HG02610 (cell line): Measurements from ENCODE around the gene SLC35F3.

Experiments used
- ATAC-seq: cut with Tn5 transposase; IDR thresholded peaks from one replicate; pipeline ENCODE4 v1.9.1; 2021; ENCODE audit warnings: mild to moderate bottlenecking, moderate library complexity; ENCODE audit not compliant: unreplicated experiment

The SLC35F3 gene

DNA sequence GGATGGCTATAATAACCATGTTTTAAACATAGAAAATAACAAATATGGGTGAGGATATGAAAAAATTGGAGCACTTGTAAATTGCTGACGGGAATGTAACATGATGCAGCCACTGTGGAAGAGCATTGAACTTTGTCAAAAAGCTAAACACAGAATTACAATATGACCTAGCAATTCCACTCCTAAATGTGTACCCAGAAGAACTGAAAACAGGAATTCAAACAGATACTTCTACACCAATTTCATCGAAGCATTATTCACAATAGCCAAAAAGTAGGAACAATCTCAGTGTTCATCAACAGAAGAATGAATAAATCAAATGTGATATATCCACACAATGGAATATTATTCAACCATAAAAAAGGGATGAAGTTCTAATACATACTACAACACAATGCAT lies 436.1 kb downstream of the SLC35F3 start:
- ATAC-seq = no peak

- ATAC-seq = no peak
These were observed 438.3 kb downstream of the SLC35F3 start for GRCh38 chr1:234342774-234343173.

GRCh38 chr1:234345237-234345636 lies 440.8 kb downstream of the SLC35F3 start:
- ATAC-seq = no peak

DNA sequence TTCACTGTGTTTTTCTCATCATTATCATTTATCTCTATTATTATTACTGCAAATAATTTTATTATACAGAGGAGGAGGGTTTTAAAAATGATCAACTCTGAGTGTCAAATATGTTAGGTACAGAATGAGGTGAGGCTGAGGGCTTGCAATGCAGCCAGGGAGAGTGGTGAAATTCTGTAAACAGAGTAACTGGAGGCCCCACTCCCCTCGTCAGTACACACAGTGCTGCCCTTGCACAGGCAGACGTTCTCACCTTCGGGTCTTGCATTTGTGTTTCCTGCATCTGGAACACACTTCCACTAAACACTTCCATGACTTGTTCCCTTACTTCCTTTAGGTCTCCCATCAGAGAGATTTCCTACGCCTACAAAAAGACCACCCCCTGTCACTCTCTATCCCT lies 444.5 kb downstream of the SLC35F3 start:
- no peak for ATAC-seq

- ATAC-seq = no peak
These were observed 451.5 kb downstream of the SLC35F3 start for GRCh38 chr1:234355782-234356510.

- ATAC-seq = peak; percentile 55
These were observed 452.3 kb downstream of the SLC35F3 start for GRCh38 chr1:234356615-234357269.

DNA sequence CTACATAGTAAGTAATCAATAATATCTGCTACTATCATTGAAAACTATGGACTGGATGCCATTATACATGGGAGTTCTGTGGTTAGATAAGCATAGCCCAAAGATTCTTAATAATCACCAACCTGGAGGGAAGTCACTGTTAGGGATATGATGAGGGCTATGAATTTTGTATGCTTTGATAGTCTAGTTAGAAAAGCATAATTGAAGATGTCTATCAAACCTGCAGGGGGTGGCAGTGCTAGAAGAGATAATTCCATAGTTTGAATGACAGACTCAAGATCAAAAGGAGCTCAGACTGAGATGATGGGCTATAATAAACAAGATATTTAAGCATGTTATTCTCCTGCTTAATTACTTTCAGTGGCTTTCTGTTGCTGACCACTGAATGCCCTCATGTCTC lies 453.4 kb downstream of the SLC35F3 start:
- no peak for ATAC-seq

DNA sequence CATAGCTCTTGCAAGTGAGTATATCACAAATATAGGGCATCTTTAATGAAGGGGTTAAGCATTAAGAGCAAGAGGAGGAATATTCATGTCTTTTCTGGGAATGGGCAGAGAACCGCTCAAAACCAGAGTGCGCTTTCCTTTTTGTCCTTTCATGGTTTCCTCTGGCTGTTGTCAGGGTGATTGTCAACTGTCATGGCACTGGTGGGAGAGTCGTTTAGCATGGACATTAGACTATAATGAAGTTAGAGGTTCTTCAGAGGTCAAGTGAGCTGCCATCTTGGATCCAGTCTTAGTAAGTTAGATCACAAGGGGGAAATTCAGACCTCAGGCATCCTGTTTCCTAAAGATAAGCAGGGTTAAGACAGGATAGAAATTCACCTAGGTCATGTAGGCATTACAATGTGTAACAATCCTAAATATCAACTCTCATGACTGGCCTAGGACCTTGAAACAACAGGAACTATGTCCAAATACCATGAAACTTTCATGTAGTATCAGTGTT lies 456.7 kb downstream of the SLC35F3 start:
- no peak for ATAC-seq

DNA sequence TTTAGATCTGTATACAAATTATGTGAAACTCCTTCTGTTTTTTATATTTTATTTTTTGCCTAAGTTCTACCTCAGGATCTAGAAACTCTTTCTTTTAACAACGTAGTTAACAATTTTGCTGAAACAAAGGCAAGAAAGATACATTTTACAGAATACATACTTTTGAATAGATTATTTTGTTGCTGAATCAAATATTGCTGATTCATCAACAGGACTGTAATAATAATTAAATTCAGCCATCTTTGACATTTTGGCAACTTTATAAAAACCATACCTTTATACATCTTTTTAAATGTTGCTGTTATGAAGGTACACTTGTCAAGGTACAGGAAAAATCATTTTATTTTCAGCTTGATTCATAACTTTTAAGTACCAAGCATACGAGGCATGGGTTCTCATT lies 458.1 kb downstream of the SLC35F3 start:
- no peak for ATAC-seq

GRCh38 chr1:234368320-234369032 lies 464.0 kb downstream of the SLC35F3 start:
- ATAC-seq = no peak

DNA sequence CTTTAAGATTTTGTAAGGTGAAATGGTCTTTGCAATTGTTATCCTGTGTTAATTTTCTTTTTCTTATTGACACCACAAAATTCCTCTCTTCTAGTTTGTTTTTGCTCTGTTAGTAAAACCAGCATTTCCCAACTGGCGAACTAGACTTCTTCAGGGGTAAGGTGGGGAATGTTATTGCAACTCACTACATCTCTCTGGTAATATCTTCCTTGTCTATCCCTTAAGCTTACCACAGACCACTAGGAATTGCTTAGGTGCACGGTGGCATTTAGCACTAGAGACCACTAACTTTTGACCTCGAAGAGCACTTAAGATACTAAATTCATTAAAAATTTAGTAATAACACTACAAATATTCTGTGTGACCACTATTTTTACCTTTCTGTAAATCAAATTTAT lies 464.6 kb downstream of the SLC35F3 start:
- ATAC-seq = no peak

DNA sequence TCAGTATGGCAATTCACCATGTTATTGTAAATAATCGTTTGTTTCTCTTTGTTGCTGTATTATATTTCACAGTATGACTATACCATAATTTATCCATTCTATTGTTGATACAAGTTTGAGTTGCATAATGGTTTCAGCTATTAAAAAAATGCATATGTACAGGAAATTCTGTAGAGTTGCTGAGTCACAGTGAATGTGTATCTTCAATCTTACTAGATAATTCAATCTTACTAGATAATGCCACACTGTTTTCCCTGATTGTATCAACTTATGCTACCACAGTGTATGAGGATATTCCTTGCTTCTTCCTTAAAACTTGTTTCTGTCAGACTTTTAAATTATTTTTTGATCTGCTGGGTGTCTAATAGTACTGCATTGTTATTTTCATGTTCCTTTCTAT lies 465.3 kb downstream of the SLC35F3 start:
- ATAC-seq = no peak

GRCh38 chr1:234371414-234371813 lies 466.9 kb downstream of the SLC35F3 start:
- no peak for ATAC-seq

GRCh38 chr1:234372011-234372757 lies 467.7 kb downstream of the SLC35F3 start:
- ATAC-seq = no peak

- ATAC-seq = peak; percentile 94
These were observed 468.8 kb downstream of the SLC35F3 start, which contains the start of gene COA6 for GRCh38 chr1:234373064-234373958. COA6 (plus strand) TSS chr1:234373456; CDS start chr1:234373467, 11 bp downstream.

DNA sequence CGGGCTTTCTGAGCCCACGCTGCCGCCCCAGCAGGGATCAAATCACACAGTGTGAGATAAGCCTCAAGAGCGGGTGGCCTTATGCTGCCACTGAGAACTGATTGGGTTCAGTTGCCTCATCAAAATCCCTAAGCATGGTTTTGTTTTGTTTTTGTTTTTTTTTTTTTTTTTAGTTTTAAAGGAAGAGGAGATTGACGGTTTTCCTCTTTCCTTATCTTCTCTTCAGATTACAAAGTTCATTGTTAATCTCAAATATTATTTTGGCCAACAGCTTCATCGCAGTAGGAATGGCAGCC lies 469.4 kb downstream of the SLC35F3 start:
- ATAC-seq = peak; percentile 12
